Activated B cell treated with CpG ODN at 0.5 μM for 24 hours (primary cell): ENCODE measurements around the gene FAM124B. TPM values are rescaled to one million over a fixed set of nuclear protein-coding genes. Genes with fewer than 3 reads are reported as not detected.

Experiments used
- ATAC-seq: fragments of 200-7000 bp; cut with Tn5 transposase; one replicate; pipeline ENCODE4 v1.10.0; 2021; ENCODE audit warnings: low read depth, mild to moderate bottlenecking, moderate library complexity
- CTCF ChIA-PET: fragments of 350-600 bp; sonication (Branson Sonifier 250); formaldehyde crosslinking; loops from one replicate; lab custom pipeline; 2021; ENCODE audit warnings: antibody characterized with exemption; lab: Charles Lee
- POLR2A ChIA-PET: fragments of 350-600 bp; sonication (Branson Sonifier 250); formaldehyde crosslinking; loops from one replicate; lab custom pipeline; 2021; ENCODE audit warnings: antibody characterized with exemption; lab: Charles Lee
- DNase-seq: peaks from one replicate; pipeline ENCODE4 v3.0.0; 2022
- H3K27ac Mint-ChIP-seq: one replicate; pipeline ENCODE4 v1.8.0; 2020; ENCODE audit warnings: mixed read lengths
- H3K27me3 Mint-ChIP-seq: one replicate; pipeline ENCODE4 v1.8.0; 2021; ENCODE audit warnings: mixed read lengths
- H3K36me3 Mint-ChIP-seq: one replicate; pipeline ENCODE4 v1.8.0; 2021; ENCODE audit warnings: low read depth, mixed read lengths
- H3K4me1 Mint-ChIP-seq: one replicate; pipeline ENCODE4 v1.8.0; 2021; ENCODE audit warnings: mixed read lengths
- H3K4me3 Mint-ChIP-seq: one replicate; pipeline ENCODE4 v1.8.0; 2020; ENCODE audit warnings: mild to moderate bottlenecking, mixed read lengths
- H3K9me3 Mint-ChIP-seq: one replicate; pipeline ENCODE4 v1.8.0; 2020; ENCODE audit warnings: mixed read lengths
- CTCF ChIP-seq: fragments of 200-600 bp; IDR thresholded peaks from one replicate; pipeline ENCODE4 v1.8.0; 2022; ENCODE audit warnings: antibody characterized with exemption, mild to moderate bottlenecking
- intact Hi-C: fragments of 100-400 bp; cut with micrococcal nuclease; formaldehyde crosslinking; loops from one replicate; pipeline ENCODE4 v1.15.1; 2024
- total RNA-seq: library from RNA; stranded (reverse); gene quantifications from 2 replicates; pipeline ENCODE4 v1.2.3, GENCODE V29; 2022

Gene FAM124B
- total RNA-seq, 1 donor from 2014 or later, result not detected

- H3K9me3 Mint-ChIP-seq, result peaks cover 6% of the 10 kb centered on the region
These were observed 6.1 kb downstream of the FAM124B start for GRCh38 chr2:224395620-224396390.

GRCh38 chr2:224393157-224393872 lies 8.6 kb downstream of the FAM124B start:
- CTCF ChIA-PET, result no interaction called here
- TF ChIP-seq CTCF, result no peak
- POLR2A ChIA-PET, result no interaction called here
- DNase-seq (no peak), ATAC-seq (no peak)
- Mint-ChIP-seq H3K4me3 (no peak overlapping the region), H3K4me1 (no peaks in the 10 kb centered on the region), H3K27ac (no peak overlapping the region), H3K9me3 (peaks cover 6% of the 10 kb centered on the region), H3K27me3 (no peaks in the 10 kb centered on the region), H3K36me3 (no peaks in the 10 kb centered on the region)
- intact Hi-C loops, result no loop called here

More at GRCh38 chr2:224395620-224396390, 6.1 kb downstream of the FAM124B start:
- H3K36me3 Mint-ChIP-seq, result no peaks in the 10 kb centered on the region
- ChIA-PET POLR2A (interaction anchor here (0.5 to 0.6 kb wide), 2 partner anchors 54 to 284 kb away, joined by 3 to 8 read pairs; no protein-coding TSS in a partner anchor), CTCF (no interaction called here)
- no peak overlapping the region for H3K4me3 Mint-ChIP-seq
- H3K27me3 Mint-ChIP-seq, result no peaks in the 10 kb centered on the region
- DNase-seq (no peak), ATAC-seq (no peak)
- no peak overlapping the region for H3K27ac Mint-ChIP-seq
- H3K4me1 Mint-ChIP-seq, result no peaks in the 10 kb centered on the region
- no peak for TF ChIP-seq CTCF
- intact Hi-C loops, result no loop called here

GRCh38 chr2:224392545-224392944 lies 9.4 kb downstream of the FAM124B start:
- DNase-seq, result no peak
- H3K4me1 Mint-ChIP-seq, result no peaks in the 10 kb centered on the region
- H3K27me3 Mint-ChIP-seq, result no peaks in the 10 kb centered on the region
- no peak overlapping the region for H3K4me3 Mint-ChIP-seq
- peaks cover 5% of the 10 kb centered on the region for H3K9me3 Mint-ChIP-seq
- ChIA-PET CTCF (no interaction called here), POLR2A (no interaction called here)
- no peak for TF ChIP-seq CTCF
- ATAC-seq, result no peak
- H3K36me3 Mint-ChIP-seq, result no peaks in the 10 kb centered on the region
- no peak overlapping the region for H3K27ac Mint-ChIP-seq
- intact Hi-C loops, result no loop called here

GRCh38 chr2:224389317-224389716 lies 12.6 kb downstream of the FAM124B start:
- CTCF ChIA-PET, result no interaction called here
- no peaks in the 10 kb centered on the region for H3K36me3 Mint-ChIP-seq
- H3K4me3 Mint-ChIP-seq, result no peak overlapping the region
- TF ChIP-seq CTCF, result no peak
- ATAC-seq (no peak), DNase-seq (no peak)
- intact Hi-C loops, result no loop called here
- H3K9me3 Mint-ChIP-seq, result no peaks in the 10 kb centered on the region
- H3K27ac Mint-ChIP-seq, result no peak overlapping the region
- H3K4me1 Mint-ChIP-seq, result no peaks in the 10 kb centered on the region
- POLR2A ChIA-PET, result no interaction called here
- H3K27me3 Mint-ChIP-seq, result no peaks in the 10 kb centered on the region

GRCh38 chr2:224386876-224387275 lies 15.0 kb downstream of the FAM124B start:
- POLR2A ChIA-PET, result no interaction called here
- no peak overlapping the region for H3K4me3 Mint-ChIP-seq

More at GRCh38 chr2:224386876-224387275, 15.0 kb downstream of the FAM124B start:
- DNase-seq, result no peak
- intact Hi-C loops, result no loop called here
- no peaks in the 10 kb centered on the region for H3K9me3 Mint-ChIP-seq
- H3K4me1 Mint-ChIP-seq, result no peaks in the 10 kb centered on the region
- no peak for ATAC-seq
- TF ChIP-seq CTCF, result no peak
- CTCF ChIA-PET, result interaction anchor here (0.5 kb wide), 1 partner anchor 23 kb away, joined by 3 read pairs; no protein-coding TSS in a partner anchor
- no peaks in the 10 kb centered on the region for H3K36me3 Mint-ChIP-seq
- no peak overlapping the region for H3K27ac Mint-ChIP-seq
- H3K27me3 Mint-ChIP-seq, result no peaks in the 10 kb centered on the region
